Measurements from ENCODE around the gene ITSN1. TPM values are rescaled to one million over a fixed set of nuclear protein-coding genes. Genes with fewer than 3 reads are reported as not detected.
A peak's percentile ranks its signal among the peaks of the same experiment; 100 is the strongest.

ITSN1 gene
- total and polyA plus RNA-seq, 2 of the 13 experiments (the other 11 are each of a cell fraction or from before 2014, with no cell fraction given), result 26.1 to 33.8 TPM

GRCh38 chr21:33915368-33916199 is 273.3 kb downstream of the ITSN1 start, which contains the start of gene ATP5PO (continued):
- peak; percentile 81; the same call in 1 of the 2 replicates for TF ChIP-seq ARID4A (CRISPR knock-in tag; IDR thresholded peaks at IDR 0.05; ENCODE audit: borderline replicate concordance)
- no peak for TF ChIP-seq ZNF234 (CRISPR knock-in tag; conservative IDR thresholded peaks at IDR 0.05)
- no peak for TF ChIP-seq ZFP36 (IDR thresholded peaks at IDR 0.05; ENCODE audit: borderline replicate concordance, low read depth, low read length, partially characterized antibody)
- no peak for TF ChIP-seq ZNF510 (CRISPR knock-in tag; IDR thresholded peaks at IDR 0.05; ENCODE audit: low read depth)
- TF ChIP-seq ZFP41 (CRISPR knock-in tag; IDR thresholded peaks at IDR 0.05; ENCODE audit: borderline replicate concordance), result 0 out of 2 replicates have a peak, but pooled peaks have one; percentile 66
- peak; percentile 59 for TF ChIP-seq CREB1 (IDR thresholded peaks at IDR 0.05)
- peak; percentile 75 for TF ChIP-seq CREB1 (CRISPR knock-in tag; IDR thresholded peaks at IDR 0.05)
- TF ChIP-seq FOXJ3 (CRISPR knock-in tag; IDR thresholded peaks at IDR 0.05; ENCODE audit: borderline replicate concordance), result no peak
- TF ChIP-seq FOXC1 (CRISPR knock-in tag; IDR thresholded peaks at IDR 0.05; ENCODE audit: borderline replicate concordance), result peak; percentile 28; the same call in 1 of the 2 replicates
- no peak for TF ChIP-seq ZNF549 (CRISPR knock-in tag; IDR thresholded peaks at IDR 0.05)
- TF ChIP-seq SUZ12 (IDR thresholded peaks at IDR 0.05; ENCODE audit: low read depth, low read length), result peak; percentile 95
- no peak for TF ChIP-seq ZNF562 (CRISPR knock-in tag; IDR thresholded peaks at IDR 0.05; ENCODE audit: borderline replicate concordance)
- peak; percentile 76 for TF ChIP-seq ZNF124 (CRISPR knock-in tag; IDR thresholded peaks at IDR 0.05)
- no peak for TF ChIP-seq KAT2B (IDR thresholded peaks at IDR 0.05; ENCODE audit: borderline replicate concordance, low read depth, low read length)
- no peak for TF ChIP-seq NFKBIZ (CRISPR knock-in tag; IDR thresholded peaks at IDR 0.05)
- TF ChIP-seq TOE1 (CRISPR knock-in tag; IDR thresholded peaks at IDR 0.05), result no peak
- TF ChIP-seq MBNL3 (CRISPR knock-in tag; conservative IDR thresholded peaks at IDR 0.05), result no peak
- no peak for TF ChIP-seq SMAD9 (CRISPR knock-in tag; IDR thresholded peaks at IDR 0.05)
- peak; percentile 23 for TF ChIP-seq ZNF781 (CRISPR knock-in tag; IDR thresholded peaks at IDR 0.05; ENCODE audit: borderline replicate concordance, not compliant biosample characterization)
- TF ChIP-seq NFE2L1 (CRISPR knock-in tag; IDR thresholded peaks at IDR 0.05; ENCODE audit: borderline replicate concordance), result 0 out of 2 replicates have a peak, but pooled peaks have one; percentile 38
- no peak for TF ChIP-seq CSRNP2 (CRISPR knock-in tag; conservative IDR thresholded peaks at IDR 0.05; ENCODE audit: low read depth)
- 0 out of 2 replicates have a peak, but pooled peaks have one; percentile 67 for TF ChIP-seq HIVEP1 (CRISPR knock-in tag; IDR thresholded peaks at IDR 0.05)
- no peak for TF ChIP-seq ZNF766 (CRISPR knock-in tag; IDR thresholded peaks at IDR 0.05; ENCODE audit: borderline replicate concordance)
- peak; percentile 27; the same call in 1 of the 2 replicates for TF ChIP-seq ZNF788 (CRISPR knock-in tag; IDR thresholded peaks at IDR 0.05; ENCODE audit: borderline replicate concordance)
- TF ChIP-seq SOX5 (CRISPR knock-in tag; IDR thresholded peaks at IDR 0.05; ENCODE audit: borderline replicate concordance), result no peak
- TF ChIP-seq FOXO1 (CRISPR knock-in tag; IDR thresholded peaks at IDR 0.05), result no peak
